Measurements from ENCODE around the gene MAP3K6.
A peak's percentile ranks its signal among the peaks of the same experiment; 100 is the strongest.

Gene MAP3K6

DNA sequence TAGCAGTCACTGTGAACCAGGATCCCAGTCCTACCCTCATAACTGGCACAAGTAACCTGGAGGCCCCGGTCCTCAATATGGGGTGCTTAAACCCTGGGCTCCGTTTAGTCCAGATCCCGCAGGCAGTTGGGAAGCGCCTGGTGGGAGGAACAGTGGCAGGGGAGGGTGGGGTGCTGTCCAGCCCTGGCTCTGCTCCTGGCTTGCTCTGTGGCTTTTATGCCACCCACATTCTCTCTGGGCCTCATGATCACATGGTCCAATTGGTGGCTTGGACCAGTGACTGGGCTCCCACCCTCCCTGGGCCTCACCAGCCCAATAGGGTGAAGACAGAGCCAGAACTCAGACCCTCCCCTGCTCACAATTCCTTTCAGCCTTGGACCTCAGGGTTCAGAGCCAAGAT, 13.5 kb upstream of the MAP3K6 start:
- Histone ChIP-seq H3K4me1 (ENCODE audit: control insufficient read depth, insufficient read depth, low read length) (no peaks in the 10 kb centered on the region), H3K27me3 (ENCODE audit: control insufficient read depth, insufficient read depth, low read length) (peaks cover 6% of the 10 kb centered on the region), H3K36me3 (ENCODE audit: control insufficient read depth, insufficient read depth, low read length) (no peaks in the 10 kb centered on the region), H3K4me3 (ENCODE audit: low read length) (no peak overlapping the region), H3K9ac (ENCODE audit: low read length) (no peak overlapping the region), H3K27ac (ENCODE audit: low read depth, low read length) (no peak overlapping the region)

DNA sequence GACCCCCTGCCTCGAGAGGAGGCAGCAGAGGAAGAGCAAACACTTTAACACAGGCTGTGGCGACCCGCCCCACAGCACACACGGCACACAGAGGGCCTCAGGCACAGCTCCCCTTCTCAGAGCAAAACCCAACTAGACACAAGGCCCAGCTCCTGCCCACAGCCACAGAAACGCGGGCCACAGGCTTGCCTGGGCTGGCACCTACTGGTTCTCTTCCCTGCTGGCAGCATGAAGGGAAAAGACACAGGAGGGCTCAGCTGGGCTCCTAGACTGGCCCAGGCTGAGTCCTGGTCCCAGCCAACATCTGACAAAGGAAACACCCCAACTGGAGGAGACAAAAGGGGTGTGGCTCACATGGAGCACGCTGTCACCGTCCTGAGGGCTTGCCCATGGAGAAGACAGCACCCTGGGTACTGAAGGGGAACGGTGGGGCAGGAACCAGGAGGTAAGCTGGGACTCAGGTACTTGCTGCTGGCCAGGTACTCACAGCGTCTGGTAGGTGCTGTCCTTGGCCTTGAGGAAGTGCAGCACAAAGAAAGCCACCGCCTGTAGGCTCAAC, 12.9 kb upstream of the MAP3K6 start:
- Histone ChIP-seq H3K9ac (ENCODE audit: low read length) (no peak overlapping the region), H3K4me1 (ENCODE audit: control insufficient read depth, insufficient read depth, low read length) (no peaks in the 10 kb centered on the region), H3K36me3 (ENCODE audit: control insufficient read depth, insufficient read depth, low read length) (no peaks in the 10 kb centered on the region), H3K27me3 (ENCODE audit: control insufficient read depth, insufficient read depth, low read length) (peaks cover 6% of the 10 kb centered on the region), H3K4me3 (ENCODE audit: low read length) (no peak overlapping the region), H3K27ac (ENCODE audit: low read depth, low read length) (no peak overlapping the region)

DNA sequence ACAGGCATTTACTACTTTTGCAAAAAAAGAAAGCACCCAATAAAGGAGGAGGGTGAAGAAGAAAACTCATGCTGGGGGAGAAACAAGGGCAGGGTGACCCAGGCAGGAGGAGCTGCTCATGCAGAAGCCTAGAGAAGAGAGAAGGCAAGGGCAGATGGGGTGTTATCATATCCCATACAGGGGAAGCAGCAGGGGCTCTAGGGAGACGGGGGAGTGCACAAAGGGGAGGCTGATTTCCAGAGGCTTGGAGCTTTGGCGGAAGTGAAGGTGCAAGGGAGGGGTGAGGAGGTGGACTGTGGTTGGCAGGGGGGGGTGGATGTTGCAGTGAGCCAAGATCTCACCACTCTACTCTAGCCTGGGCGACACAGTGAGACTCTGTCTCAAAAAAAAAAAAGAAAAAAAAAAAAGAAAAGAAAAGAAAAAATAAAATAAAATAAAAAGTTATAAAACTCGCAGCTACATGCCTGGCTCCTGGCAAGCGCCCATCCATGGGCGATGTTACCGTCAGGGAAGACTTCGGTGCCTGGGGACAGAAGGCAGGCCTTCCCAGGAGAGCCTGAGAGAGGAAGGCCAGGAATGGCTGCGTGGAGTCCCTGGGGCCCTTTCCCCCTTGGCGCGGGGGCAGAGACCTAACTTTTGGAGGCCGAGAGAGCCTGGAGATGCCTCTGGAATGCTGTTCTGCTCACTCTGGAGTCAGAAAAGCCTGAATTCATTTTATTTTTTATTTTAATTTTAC, 11.2 kb upstream of the MAP3K6 start:
- H3K4me3 ChIP-seq (ENCODE audit: low read length), result no peak overlapping the region
- H3K4me1 ChIP-seq (ENCODE audit: control insufficient read depth, insufficient read depth, low read length), result no peaks in the 10 kb centered on the region
- H3K27ac ChIP-seq (ENCODE audit: low read depth, low read length), result no peak overlapping the region
- H3K27me3 ChIP-seq (ENCODE audit: control insufficient read depth, insufficient read depth, low read length), result no peaks in the 10 kb centered on the region
- H3K9ac ChIP-seq (ENCODE audit: low read length), result no peak overlapping the region
- H3K36me3 ChIP-seq (ENCODE audit: control insufficient read depth, insufficient read depth, low read length), result no peaks in the 10 kb centered on the region

DNA sequence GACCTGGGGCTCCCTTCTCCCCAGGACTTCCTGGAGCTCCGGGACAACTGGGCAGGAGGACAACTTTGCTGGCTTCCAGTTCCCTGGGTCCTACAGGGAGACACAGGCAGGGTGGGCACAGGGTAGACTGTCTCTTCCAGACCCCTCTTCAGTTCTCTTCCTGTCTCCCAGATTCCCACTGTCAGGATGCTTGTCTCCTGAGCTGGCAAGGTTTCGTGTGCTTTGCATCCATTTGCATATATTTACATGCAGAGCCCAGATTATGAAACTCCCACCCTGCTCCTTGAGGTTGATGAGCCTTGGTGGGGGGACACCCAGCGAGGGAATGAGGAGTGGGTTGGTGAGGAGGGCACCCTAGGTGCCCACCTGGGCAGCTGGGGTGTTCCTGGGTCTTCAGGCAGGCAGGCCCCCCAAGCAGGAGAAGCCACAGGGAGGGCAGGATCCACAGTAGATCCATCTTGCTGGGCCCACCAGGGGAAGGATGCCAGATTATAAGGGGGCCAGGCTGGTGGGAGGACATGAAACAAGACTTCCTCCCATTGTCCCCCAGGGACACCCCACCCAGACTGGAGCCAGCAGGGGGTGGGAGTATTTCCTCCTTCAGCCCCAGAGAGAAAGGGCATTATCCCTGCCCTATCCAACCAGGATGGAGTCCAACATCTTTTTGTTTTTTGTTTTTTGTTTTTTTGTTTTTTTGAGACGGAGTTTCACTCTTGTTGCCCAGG, 7.8 kb upstream of the MAP3K6 start, which contains the start of gene FCN3:
Gene FCN3, minus strand, starts transcription at position 463 of the 725 bp plus-strand sequence. Its CDS starts 6 bp downstream, at position 457.
- Histone ChIP-seq H3K36me3 (ENCODE audit: control insufficient read depth, insufficient read depth, low read length) (no peaks in the 10 kb centered on the region), H3K27ac (ENCODE audit: low read depth, low read length) (no peak within 1 kb of the TSS), H3K27me3 (ENCODE audit: control insufficient read depth, insufficient read depth, low read length) (no peaks in the 10 kb centered on the region), H3K4me1 (ENCODE audit: control insufficient read depth, insufficient read depth, low read length) (no peaks in the 10 kb centered on the region), H3K9ac (ENCODE audit: low read length) (no peak within 1 kb of the TSS), H3K4me3 (ENCODE audit: low read length) (no peak within 1 kb of the TSS)

DNA sequence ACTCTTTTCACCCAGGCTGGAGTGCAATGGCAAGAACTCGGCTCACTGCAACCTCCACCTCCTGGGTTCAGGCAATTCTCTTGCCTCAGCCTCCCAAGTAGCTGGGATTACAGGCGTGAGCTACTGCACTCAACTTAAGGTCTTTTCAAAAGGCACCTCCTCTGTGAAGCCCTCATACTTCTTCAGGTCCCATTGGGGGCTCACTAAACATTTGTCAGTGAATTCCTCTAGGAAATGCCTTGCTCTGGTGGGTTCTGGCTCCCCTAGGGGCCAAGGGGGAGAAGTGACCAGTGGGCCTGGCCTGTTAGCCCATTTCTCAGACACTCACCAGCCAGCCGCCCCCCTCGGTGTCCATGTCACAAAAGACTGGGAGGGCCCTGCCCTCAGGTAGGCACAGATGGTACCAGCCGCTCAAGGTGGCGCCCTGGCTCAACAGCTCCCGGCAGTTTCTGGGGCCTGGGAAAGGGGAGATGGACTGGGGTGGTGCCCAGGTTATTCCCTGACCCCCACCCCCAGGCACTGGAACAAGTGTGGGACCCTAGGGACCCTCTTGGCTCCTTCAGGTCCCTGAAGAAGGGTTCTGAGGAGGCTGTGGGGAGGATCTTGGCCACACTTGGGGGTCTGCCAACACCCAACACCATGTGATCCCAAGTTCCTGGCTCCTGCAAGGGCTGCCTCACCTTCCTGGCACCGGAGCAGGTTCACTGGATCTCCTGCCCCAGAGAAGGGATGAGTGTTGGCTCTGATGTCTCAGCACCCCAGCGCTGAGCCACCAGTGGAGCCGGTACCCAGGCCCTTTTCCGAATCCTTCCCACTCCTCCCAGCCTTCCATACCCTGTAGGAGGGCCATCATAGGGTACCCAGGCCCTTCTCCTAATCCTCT, 6.3 kb upstream of the MAP3K6 start:
- Histone ChIP-seq H3K4me1 (ENCODE audit: control insufficient read depth, insufficient read depth, low read length) (no peaks in the 10 kb centered on the region), H3K36me3 (ENCODE audit: control insufficient read depth, insufficient read depth, low read length) (no peaks in the 10 kb centered on the region), H3K27me3 (ENCODE audit: control insufficient read depth, insufficient read depth, low read length) (no peaks in the 10 kb centered on the region), H3K9ac (ENCODE audit: low read length) (no peak overlapping the region), H3K4me3 (ENCODE audit: low read length) (no peak overlapping the region), H3K27ac (ENCODE audit: low read depth, low read length) (no peak overlapping the region)

DNA sequence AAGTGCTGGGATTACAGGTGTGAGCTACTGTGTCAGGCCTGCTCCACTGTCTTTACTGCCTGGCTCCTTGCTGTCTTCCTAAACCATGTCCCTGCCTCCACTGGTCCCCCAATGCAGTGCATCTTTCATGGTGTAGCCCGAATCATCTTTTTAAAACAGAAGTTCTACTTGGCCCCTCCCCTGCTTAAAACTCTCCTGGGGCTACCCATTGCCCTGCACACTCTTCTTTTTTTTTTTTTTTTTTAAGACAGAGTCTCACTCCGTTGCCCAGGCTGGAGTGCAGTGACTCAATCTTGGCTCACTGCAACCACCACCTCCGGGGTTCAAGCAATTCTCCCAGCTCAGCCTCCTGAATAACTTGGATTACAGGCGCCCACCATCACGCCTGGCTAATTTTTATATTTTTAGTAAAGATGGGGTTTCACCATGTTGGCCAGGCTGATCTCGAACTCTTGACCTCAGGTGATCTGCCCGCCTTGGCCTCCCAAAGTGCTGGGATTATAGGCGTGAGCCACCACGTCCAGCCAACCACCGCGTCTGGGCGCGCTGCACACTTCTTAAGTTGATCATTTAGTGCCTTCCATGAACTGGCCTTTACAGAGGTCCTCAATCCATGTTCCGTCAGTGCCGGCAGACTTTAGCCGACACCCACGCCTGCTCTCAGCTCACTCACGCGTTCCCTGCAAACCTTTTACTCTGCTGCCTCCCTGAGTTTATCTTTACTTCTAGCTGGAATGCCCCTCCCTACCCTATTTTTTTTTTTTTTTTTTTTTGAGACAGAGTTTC, 5.5 kb upstream of the MAP3K6 start:
- H3K9ac ChIP-seq (ENCODE audit: low read length), result no peak overlapping the region
- no peak overlapping the region for H3K27ac ChIP-seq (ENCODE audit: low read depth, low read length)
- peaks cover 2% of the 10 kb centered on the region for H3K4me1 ChIP-seq (ENCODE audit: control insufficient read depth, insufficient read depth, low read length)
- no peaks in the 10 kb centered on the region for H3K27me3 ChIP-seq (ENCODE audit: control insufficient read depth, insufficient read depth, low read length)
- H3K36me3 ChIP-seq (ENCODE audit: control insufficient read depth, insufficient read depth, low read length), result no peaks in the 10 kb centered on the region
- no peak overlapping the region for H3K4me3 ChIP-seq (ENCODE audit: low read length)

DNA sequence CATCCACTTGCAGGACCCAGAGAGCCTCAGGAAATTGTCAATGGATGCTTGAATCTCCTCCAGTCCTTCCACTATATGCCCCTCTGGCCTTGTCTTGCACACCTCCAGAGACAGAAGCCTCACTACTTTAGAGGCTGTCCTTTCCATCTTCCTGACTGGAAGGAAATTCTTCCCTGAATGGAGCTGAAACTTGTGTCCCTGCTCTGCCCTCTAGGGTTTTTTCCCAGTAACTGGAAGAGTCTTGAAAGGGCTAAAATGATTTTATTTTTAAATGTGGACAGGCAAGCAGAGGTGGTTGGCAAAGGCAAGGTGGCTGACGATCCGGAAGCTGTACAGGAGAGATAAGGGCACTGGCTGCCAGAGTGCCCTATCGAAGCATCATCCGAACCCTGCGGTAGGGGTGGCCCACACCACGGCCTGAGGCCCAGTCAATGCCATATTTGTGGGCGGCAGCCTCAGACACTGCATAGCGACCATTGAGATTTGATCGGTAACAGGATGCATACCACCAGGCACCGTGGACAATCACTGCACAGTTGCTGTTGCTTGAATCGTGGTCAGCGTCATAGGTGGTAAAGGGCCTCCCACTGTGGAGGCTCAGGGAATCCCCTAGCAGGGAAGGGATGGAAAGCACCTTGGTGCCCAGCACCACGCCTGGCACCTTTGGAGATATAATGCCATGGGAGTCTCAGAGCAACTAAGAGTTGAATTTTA, 2.3 kb upstream of the MAP3K6 start:
- Histone ChIP-seq H3K27ac (ENCODE audit: low read depth, low read length) (no peak overlapping the region), H3K9ac (ENCODE audit: low read length) (no peak overlapping the region), H3K27me3 (ENCODE audit: control insufficient read depth, insufficient read depth, low read length) (no peaks in the 10 kb centered on the region), H3K36me3 (ENCODE audit: control insufficient read depth, insufficient read depth, low read length) (no peaks in the 10 kb centered on the region), H3K4me3 (ENCODE audit: low read length) (no peak overlapping the region), H3K4me1 (ENCODE audit: control insufficient read depth, insufficient read depth, low read length) (peaks cover 12% of the 10 kb centered on the region)

DNA sequence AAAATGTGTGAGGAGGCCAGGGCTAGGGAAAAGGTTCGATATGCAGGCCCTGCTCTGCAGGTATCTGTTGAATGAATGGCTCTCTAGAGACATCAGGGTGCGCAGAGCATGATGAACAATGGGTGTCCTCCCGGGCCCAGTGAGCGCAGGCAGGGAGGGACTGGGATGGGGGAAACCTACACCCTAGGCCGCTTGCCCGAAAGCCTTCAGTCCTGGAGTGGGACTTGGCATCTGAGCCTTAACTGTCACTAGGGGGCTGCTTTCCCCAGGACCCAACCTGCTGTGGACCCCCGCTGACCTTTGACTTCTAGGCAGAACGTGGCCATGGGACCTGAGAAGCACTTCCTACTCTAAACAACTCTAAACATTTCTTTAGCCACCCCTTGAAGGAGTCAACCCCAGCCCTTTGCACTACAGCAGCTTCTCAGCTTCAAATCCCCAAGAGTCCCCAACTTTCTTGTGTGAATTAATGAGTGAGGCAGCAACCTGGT, 444 bp upstream of the MAP3K6 start:
- Histone ChIP-seq H3K9ac (ENCODE audit: low read length) (peak overlapping the region; percentile 32), H3K36me3 (ENCODE audit: control insufficient read depth, insufficient read depth, low read length) (peaks cover 3% of the 10 kb centered on the region), H3K4me3 (ENCODE audit: low read length) (peak overlapping the region; percentile 60), H3K27ac (ENCODE audit: low read depth, low read length) (peak overlapping the region; percentile 92), H3K4me1 (ENCODE audit: control insufficient read depth, insufficient read depth, low read length) (peaks cover 12% of the 10 kb centered on the region), H3K27me3 (ENCODE audit: control insufficient read depth, insufficient read depth, low read length) (no peaks in the 10 kb centered on the region)

DNA sequence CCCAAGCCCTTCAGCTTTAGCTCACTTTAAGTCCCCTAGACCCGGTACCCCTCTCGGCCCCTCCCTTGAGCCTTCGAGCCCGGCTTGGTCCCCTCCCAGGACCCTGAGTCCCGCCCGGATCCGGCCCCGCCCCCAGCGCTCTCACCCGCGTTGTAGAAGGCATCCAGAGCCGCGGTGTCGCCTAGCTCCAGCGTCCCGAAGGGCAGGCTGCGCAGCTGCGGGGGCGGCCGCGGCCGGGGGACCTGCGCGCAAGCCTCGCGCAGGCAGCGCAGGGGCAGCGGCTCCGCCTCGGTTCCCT, 699 bp downstream of the MAP3K6 start:
- Histone ChIP-seq H3K4me1 (ENCODE audit: control insufficient read depth, insufficient read depth, low read length) (peaks cover 12% of the 10 kb centered on the region), H3K27me3 (ENCODE audit: control insufficient read depth, insufficient read depth, low read length) (no peaks in the 10 kb centered on the region), H3K27ac (ENCODE audit: low read depth, low read length) (peak overlapping the region; percentile 92), H3K36me3 (ENCODE audit: control insufficient read depth, insufficient read depth, low read length) (peaks cover 3% of the 10 kb centered on the region), H3K9ac (ENCODE audit: low read length) (no peak overlapping the region), H3K4me3 (ENCODE audit: low read length) (peak overlapping the region; percentile 60)

DNA sequence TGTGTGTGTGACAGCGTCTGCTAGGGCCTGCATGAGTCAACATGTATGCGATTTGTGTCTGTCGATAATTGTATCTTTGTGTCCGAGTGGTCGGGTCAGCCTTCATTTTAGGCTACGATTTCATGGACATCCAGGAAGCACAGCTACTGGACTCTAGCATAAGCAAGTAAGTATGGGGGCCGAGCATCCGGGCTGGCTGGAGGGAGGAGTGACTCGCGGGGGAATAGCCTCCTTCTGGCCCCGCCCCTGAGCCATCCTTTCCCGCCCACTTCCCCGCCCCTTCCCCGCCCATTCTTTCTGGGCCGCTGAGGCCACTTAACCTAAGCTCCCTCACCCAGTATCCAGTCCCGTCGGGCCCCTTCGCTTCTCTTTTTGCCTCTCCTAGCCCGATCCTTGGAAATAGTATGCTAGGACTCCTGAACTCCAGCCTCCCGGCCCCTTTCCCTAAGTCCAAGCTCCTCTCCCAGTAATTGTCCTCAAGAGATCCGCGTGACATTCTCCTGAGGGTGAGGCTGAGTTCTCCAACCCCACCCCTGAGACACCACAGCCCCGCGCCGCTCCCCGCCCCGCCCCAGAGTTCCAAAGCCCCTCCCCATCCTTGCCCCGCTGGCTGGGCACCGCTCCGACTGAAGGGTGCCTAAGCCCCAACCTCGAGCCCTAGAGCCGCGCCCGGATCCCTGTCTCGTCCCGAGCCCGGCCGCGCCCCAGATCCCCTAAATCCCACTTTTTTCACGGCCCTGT, 1.2 kb downstream of the MAP3K6 start:
- H3K4me3 ChIP-seq (ENCODE audit: low read length), result peak overlapping the region; percentile 60
- H3K36me3 ChIP-seq (ENCODE audit: control insufficient read depth, insufficient read depth, low read length), result peaks cover 3% of the 10 kb centered on the region
- H3K27me3 ChIP-seq (ENCODE audit: control insufficient read depth, insufficient read depth, low read length), result no peaks in the 10 kb centered on the region
- H3K27ac ChIP-seq (ENCODE audit: low read depth, low read length), result peak overlapping the region; percentile 92
- peaks cover 12% of the 10 kb centered on the region for H3K4me1 ChIP-seq (ENCODE audit: control insufficient read depth, insufficient read depth, low read length)
- H3K9ac ChIP-seq (ENCODE audit: low read length), result no peak overlapping the region
